Measurements from ENCODE around the gene CNNM2. TPM values are rescaled to one million over a fixed set of nuclear protein-coding genes. Genes with fewer than 3 reads are reported as not detected.

CNNM2 gene
- total and polyA plus RNA-seq, 4 donors = 3.0 to 18.3 (median 7.8) TPM

GRCh38 chr10:103013416-103013815 is 95.3 kb downstream of the CNNM2 start:
- Histone ChIP-seq H3K27me3 (ENCODE audit: control insufficient read depth in 3 of 3, insufficient read depth in 3 of 3, low read length in 2 of 3) (no peaks in the 10 kb centered on the region), H3K4me3 (no peak overlapping the region), H3K27ac (ENCODE audit: low read depth in 1 of 2, low read length in 1 of 2) (no peak overlapping the region), H3K36me3 (ENCODE audit: control insufficient read depth in 4 of 4, insufficient read depth in 4 of 4, low read length in 4 of 4) (no peaks in the 10 kb centered on the region), H3K4me1 (ENCODE audit: control insufficient read depth in 5 of 5, insufficient read depth in 5 of 5, low read length in 5 of 5) (no peaks in the 10 kb centered on the region), H3K9ac (ENCODE audit: insufficient read depth in 1 of 2, low read length in 2 of 2) (no peak overlapping the region), H3K9me3 (ENCODE audit: control insufficient read depth in 4 of 4, insufficient read depth in 3 of 4, low read length in 3 of 4) (no peaks in the 10 kb centered on the region)
- DNase-seq = peak in 2 of 3 donors; percentile 36 to 61
- 86 to 91% methylated on average over 5 of the region's 5 CpGs for WGBS, 2 donors
- no peak for TF ChIP-seq CTCF (IDR thresholded peaks at IDR 0.05; ENCODE audit: control extremely low read depth, extremely low read depth)
- ATAC-seq (ENCODE audit: insufficient read depth, low FRiP score) = no peak

- ATAC-seq (ENCODE audit: insufficient read depth, low FRiP score) = no peak
Observed at GRCh38 chr10:103019425-103019824, 101.3 kb downstream of the CNNM2 start.

GRCh38 chr10:103021150-103021899 is 103.2 kb downstream of the CNNM2 start:
- WGBS, 2 donors = 89 to 94% methylated on average over 18 of the region's 18 CpGs
- H3K9ac ChIP-seq (ENCODE audit: insufficient read depth in 1 of 2, low read length in 2 of 2) = no peak overlapping the region
- no peaks in the 10 kb centered on the region for H3K27me3 ChIP-seq (ENCODE audit: control insufficient read depth in 3 of 3, insufficient read depth in 3 of 3, low read length in 2 of 3)
- ATAC-seq (ENCODE audit: insufficient read depth, low FRiP score) = no peak
- TF ChIP-seq CTCF (IDR thresholded peaks at IDR 0.05; ENCODE audit: control extremely low read depth, extremely low read depth) = no peak
- H3K9me3 ChIP-seq (ENCODE audit: control insufficient read depth in 4 of 4, insufficient read depth in 3 of 4, low read length in 3 of 4) = no peaks in the 10 kb centered on the region
- no peak overlapping the region for H3K4me3 ChIP-seq
- peaks cover 0 to 3% (median 0%) of the 10 kb centered on the region in 5 donors for H3K4me1 ChIP-seq (ENCODE audit: control insufficient read depth in 5 of 5, insufficient read depth in 5 of 5, low read length in 5 of 5)
- no peak overlapping the region for H3K27ac ChIP-seq (ENCODE audit: low read depth in 1 of 2, low read length in 1 of 2)
- no peaks in the 10 kb centered on the region for H3K36me3 ChIP-seq (ENCODE audit: control insufficient read depth in 4 of 4, insufficient read depth in 4 of 4, low read length in 4 of 4)
- no peak for DNase-seq

More at GRCh38 chr10:103019425-103019824, 101.3 kb downstream of the CNNM2 start:
- 98 to 99% methylated on average over 3 of the region's 3 CpGs for WGBS, 2 donors
- DNase-seq = no peak
- no peak for TF ChIP-seq CTCF (IDR thresholded peaks at IDR 0.05; ENCODE audit: control extremely low read depth, extremely low read depth)
- H3K9ac ChIP-seq (ENCODE audit: insufficient read depth in 1 of 2, low read length in 2 of 2) = no peak overlapping the region
- no peak overlapping the region for H3K4me3 ChIP-seq
- H3K9me3 ChIP-seq (ENCODE audit: control insufficient read depth in 4 of 4, insufficient read depth in 3 of 4, low read length in 3 of 4) = no peaks in the 10 kb centered on the region
- H3K27me3 ChIP-seq (ENCODE audit: control insufficient read depth in 3 of 3, insufficient read depth in 3 of 3, low read length in 2 of 3) = no peaks in the 10 kb centered on the region
- H3K36me3 ChIP-seq (ENCODE audit: control insufficient read depth in 4 of 4, insufficient read depth in 4 of 4, low read length in 4 of 4) = no peaks in the 10 kb centered on the region
- peaks cover 0 to 3% (median 0%) of the 10 kb centered on the region in 5 donors for H3K4me1 ChIP-seq (ENCODE audit: control insufficient read depth in 5 of 5, insufficient read depth in 5 of 5, low read length in 5 of 5)
- H3K27ac ChIP-seq (ENCODE audit: low read depth in 1 of 2, low read length in 1 of 2) = no peak overlapping the region
